PC-3 (cell line): Measurements from ENCODE around the gene PIKFYVE. TPM values are rescaled to one million over a fixed set of nuclear protein-coding genes. Genes with fewer than 3 reads are reported as not detected.
A peak's percentile ranks its signal among the peaks of the same experiment; 100 is the strongest.

Experiments used
- ATAC-seq: fragments of 200-7000 bp; cut with Tn5 transposase; 2 replicates; pipeline ENCODE4 v1.9.1; 2020; ENCODE audit warnings: mild to moderate bottlenecking, moderate library complexity
- BruUV-seq: library from RNA; stranded (reverse); fragments of 400-500 nt; replicated peaks from 2 replicates; lab custom pipeline; 2021; lab: Mats Ljungman, UMichigan
- CTCF ChIA-PET: fragments of 300-600 bp; sonication (Branson Sonifier 250); formaldehyde crosslinking; loops from one replicate; lab custom pipeline; 2022; ENCODE audit warnings: antibody characterized with exemption; lab: Charles Lee
- POLR2A ChIA-PET: fragments of 300-600 bp; sonication (Branson Sonifier 250); formaldehyde crosslinking; loops from one replicate; lab custom pipeline; 2022; ENCODE audit warnings: antibody characterized with exemption; ENCODE audit not compliant: unreplicated experiment; lab: Charles Lee
- DNase-seq: peaks from one replicate; pipeline ENCODE4 v3.0.0-alpha.2; 2015
- H2AFZ ChIP-seq: fragments of 300-600 bp; sonication (generic); 2 replicates; pipeline ENCODE4 v1.6.0; 2016; ENCODE audit warnings: antibody characterized with exemption, low read length
- H3F3A ChIP-seq: fragments of 300-600 bp; sonication (generic); one replicate; pipeline ENCODE4 v1.6.0; 2017; ENCODE audit warnings: antibody characterized with exemption, low read length, control low read depth, mild to moderate bottlenecking; ENCODE audit not compliant: unreplicated experiment
- H3K27ac ChIP-seq: fragments of 300-600 bp; sonication (generic); 2 replicates; pipeline ENCODE4 v1.5.1; 2016; ENCODE audit warnings: mild to moderate bottlenecking, low read length
- H3K27me3 ChIP-seq: fragments of 300-600 bp; sonication (generic); 2 replicates; pipeline ENCODE4 v1.6.1; 2016; ENCODE audit warnings: low read length, mixed read lengths
- H3K36me3 ChIP-seq: fragments of 300-600 bp; sonication (generic); 2 replicates; pipeline ENCODE4 v1.6.1; 2016; ENCODE audit warnings: low read depth, mixed run types, low read length, mixed read lengths
- H3K4me1 ChIP-seq: fragments of 300-600 bp; sonication (generic); 2 replicates; pipeline ENCODE4 v1.5.1; 2016; ENCODE audit warnings: low read length; ENCODE audit not compliant: insufficient read depth
- H3K4me2 ChIP-seq: fragments of 300-600 bp; sonication (generic); 2 replicates; pipeline ENCODE4 v1.6.0; 2016; ENCODE audit warnings: low read length
- H3K4me3 ChIP-seq: fragments of 300-600 bp; sonication (generic); 2 replicates; pipeline ENCODE4 v1.5.1; 2016; ENCODE audit warnings: mild to moderate bottlenecking, low read length, mixed read lengths
- H3K79me2 ChIP-seq: fragments of 300-600 bp; sonication (generic); 2 replicates; pipeline ENCODE4 v1.6.1; 2017; ENCODE audit warnings: low read length, mixed read lengths
- H3K9ac ChIP-seq: fragments of 300-600 bp; sonication (generic); 2 replicates; pipeline ENCODE4 v1.6.0; 2016; ENCODE audit warnings: mild to moderate bottlenecking, low read length
- H3K9me2 ChIP-seq: fragments of 300-600 bp; sonication (generic); replicated peaks from 2 replicates; pipeline ENCODE4 v1.6.1; 2016; ENCODE audit warnings: mixed run types, low read length, mixed read lengths
- H3K9me3 ChIP-seq: fragments of 300-600 bp; sonication (generic); 2 replicates; pipeline ENCODE4 v1.6.1; 2016; ENCODE audit warnings: low read length, mixed read lengths
- H4K20me1 ChIP-seq: fragments of 300-600 bp; sonication (generic); 2 replicates; pipeline ENCODE4 v1.6.1; 2016; ENCODE audit warnings: low read length, mixed read lengths
- CTCF ChIP-seq: fragments of 300-600 bp; sonication (generic); conservative IDR thresholded peaks from 2 replicates; pipeline ENCODE4 v1.5.1; 2017; ENCODE audit warnings: antibody characterized with exemption, low read depth, mild to moderate bottlenecking, low read length
- EZH2 ChIP-seq: fragments of 300-600 bp; sonication (generic); IDR thresholded peaks from one replicate; pipeline ENCODE4 v1.6.1; 2017; ENCODE audit warnings: antibody characterized with exemption, mild to moderate bottlenecking, low read length; ENCODE audit not compliant: unreplicated experiment
- EZH2phosphoT487 ChIP-seq: fragments of 300-600 bp; sonication (generic); IDR thresholded peaks from 2 replicates; pipeline ENCODE4 v1.6.1; 2018; ENCODE audit warnings: mild to moderate bottlenecking, antibody characterized with exemption, low read length, borderline replicate concordance
- intact Hi-C: fragments of 100-400 bp; cut with micrococcal nuclease; formaldehyde crosslinking; loops from 2 replicates; pipeline ENCODE4 v1.9.0; 2023
- total RNA-seq: library from RNA; depleted of rRNA; stranded (reverse); fragments of >200 nt; gene quantifications from 2 replicates; pipeline ENCODE4 v1.2.3, GENCODE V29; 2014

The PIKFYVE gene
- total RNA-seq, 1 experiment from 2014 or later = 18.8 TPM

- H2AFZ ChIP-seq = peak overlapping the region; percentile 99
- H3K4me1 ChIP-seq = peaks cover 24% of the 10 kb centered on the region
- H3K79me2 ChIP-seq = peaks cover 15% of the 10 kb centered on the region
- no peaks in the 10 kb centered on the region for H3K9me3 ChIP-seq
- H3K36me3 ChIP-seq = peaks cover 24% of the 10 kb centered on the region; the same call in 1 of the 2 replicates
- no peak for TF ChIP-seq EZH2
- no peak for TF ChIP-seq CTCF
- TF ChIP-seq EZH2phosphoT487 = no peak
- ATAC-seq (no peak; the same call in 1 of the 2 replicates), DNase-seq (peak; percentile 64)
- ChIA-PET POLR2A (interaction anchor here (0.6 kb wide), 1 partner anchor 66 kb away, joined by 4 read pairs; no protein-coding TSS in a partner anchor), CTCF (interaction anchor here (0.5 to 2.6 kb wide), 6 partner anchors 14 to 213 kb away, joined by 3 to 24 read pairs (median 5); no protein-coding TSS in a partner anchor)
- H3K4me3 ChIP-seq = peak overlapping the region; percentile 99
- H3K27me3 ChIP-seq = no peaks in the 10 kb centered on the region
- no peaks in the 10 kb centered on the region for H3F3A ChIP-seq
- no peaks in the 10 kb centered on the region for H4K20me1 ChIP-seq
- intact Hi-C loops = no loop called here
- H3K27ac ChIP-seq = no peak overlapping the region
- no peaks in the 10 kb centered on the region for H3K9me2 ChIP-seq
- H3K4me2 ChIP-seq = peak overlapping the region; percentile 87
- peak overlapping the region; percentile 58 for H3K9ac ChIP-seq
- BruUV-seq = TSS peak; percentile 66
Observed at GRCh38 chr2:208253600-208254117, 12.4 kb upstream of the PIKFYVE start.

- peak; percentile 72 for DNase-seq
- intact Hi-C loops = no loop called here
- Histone ChIP-seq H3K79me2 (peaks cover 15% of the 10 kb centered on the region), H3F3A (no peaks in the 10 kb centered on the region), H3K9me3 (no peaks in the 10 kb centered on the region), H3K27ac (no peak overlapping the region), H2AFZ (peak overlapping the region; percentile 99), H4K20me1 (no peaks in the 10 kb centered on the region), H3K9me2 (no peaks in the 10 kb centered on the region), H3K4me2 (peak overlapping the region; percentile 87), H3K27me3 (no peaks in the 10 kb centered on the region), H3K9ac (peak overlapping the region; percentile 58), H3K4me3 (peak overlapping the region; percentile 99), H3K36me3 (peaks cover 22% of the 10 kb centered on the region; the same call in 1 of the 2 replicates), H3K4me1 (peaks cover 24% of the 10 kb centered on the region)
- BruUV-seq = no TSS peak
- TF ChIP-seq CTCF = peak; percentile 81
- no peak for TF ChIP-seq EZH2
- ChIA-PET POLR2A (interaction anchor here (0.5 to 0.6 kb wide), 2 partner anchors 66 to 198 kb away, joined by 4 to 8 read pairs; no protein-coding TSS in a partner anchor), CTCF (interaction anchor here (0.5 to 2.6 kb wide), 5 partner anchors 12 to 152 kb away, joined by 3 to 24 read pairs (median 4); no protein-coding TSS in a partner anchor)
- peak; percentile 70 for ATAC-seq
Observed at GRCh38 chr2:208254118-208254870, 11.8 kb upstream of the PIKFYVE start.
